ENCODE results near the gene MCFD2. TPM values are rescaled to one million over a fixed set of nuclear protein-coding genes. Genes with fewer than 3 reads are reported as not detected.
"Not testable (repeated sequence)": the region's sequence is repeated elsewhere in the genome, so short reads cannot be mapped to it uniquely, and the experiment has no call there.

MCFD2 gene
- total RNA-seq, 1 experiment from 2014 or later, result 108 TPM

DNA sequence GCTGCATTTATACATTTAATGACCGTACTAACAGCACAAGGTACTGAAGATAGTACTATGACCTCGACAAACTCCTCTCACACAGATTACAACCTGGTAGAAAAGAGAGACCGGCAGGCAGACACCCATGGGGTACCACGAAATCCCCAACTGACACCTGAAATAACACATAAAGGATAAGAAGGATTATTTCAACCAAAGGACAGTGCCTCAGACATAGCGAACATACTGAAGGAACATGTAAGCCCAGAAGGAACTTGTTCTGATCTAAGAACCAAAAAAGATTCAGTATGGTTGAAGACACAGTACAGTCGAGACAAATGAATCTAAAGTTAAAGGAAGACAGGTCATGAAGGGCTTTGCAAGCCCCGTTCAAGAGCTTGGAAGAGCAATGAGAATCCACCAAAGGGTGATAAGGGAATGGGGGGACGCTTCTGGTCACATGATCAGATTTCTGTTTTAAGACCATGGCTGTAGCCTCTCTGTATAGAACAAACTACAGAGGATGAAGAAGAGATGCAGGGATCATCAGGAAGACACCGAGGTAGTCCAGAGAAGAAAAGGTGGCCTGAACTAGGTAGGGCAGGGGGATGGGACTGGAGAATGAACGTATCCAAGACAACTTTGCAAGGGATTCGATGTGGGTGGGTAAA lies 902 bp downstream of the MCFD2 start:
- no TSS peak for BruUV-seq (replicated peaks)
- CTCF ChIA-PET, result no interaction called here
- H3K4me3 Mint-ChIP-seq (ENCODE audit: low read depth, unreplicated experiment), result peak overlapping the region; percentile 88

DNA sequence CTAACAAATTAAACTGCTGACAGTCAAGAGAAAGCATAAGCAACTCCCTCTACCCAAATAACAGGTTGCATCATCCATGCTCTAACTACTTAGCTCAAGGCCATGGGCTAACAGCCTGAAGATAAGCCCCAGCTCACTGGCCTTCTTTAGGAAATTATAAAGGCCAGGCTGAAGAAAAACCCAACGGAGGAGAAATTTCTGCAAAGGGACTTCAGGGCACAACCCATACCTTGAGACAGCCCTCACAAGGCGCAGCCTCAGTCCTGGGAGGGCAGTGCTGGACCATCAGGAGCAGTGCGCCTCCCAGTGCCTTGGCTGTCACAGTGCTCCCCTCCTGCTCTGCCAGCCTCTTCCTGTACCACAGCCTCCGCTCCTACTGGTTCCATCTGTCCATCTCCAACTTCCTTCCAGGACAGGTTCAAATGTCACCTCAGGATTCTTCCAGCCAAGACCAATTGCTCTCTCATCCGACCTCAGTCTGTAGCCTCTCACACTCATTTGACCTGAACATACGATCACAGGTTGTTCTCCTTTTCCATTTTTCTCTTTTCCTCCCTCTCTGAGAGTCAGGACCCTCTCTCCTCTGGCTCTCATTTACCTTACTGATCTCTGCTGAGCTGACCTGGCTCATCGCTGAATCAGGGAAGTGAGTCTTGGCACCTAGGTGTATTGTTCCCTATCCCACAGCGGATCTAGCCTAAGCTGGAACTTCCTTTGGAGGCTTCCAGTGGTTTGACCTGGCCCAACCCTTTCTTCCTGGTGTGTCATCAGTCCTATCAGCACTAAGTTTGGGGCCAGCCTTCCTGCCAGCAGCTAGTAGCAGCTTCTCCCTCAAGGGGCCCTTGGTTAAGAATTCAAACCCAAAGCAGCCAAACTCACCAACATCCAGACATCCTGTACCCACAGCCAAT lies 1.9 kb downstream of the MCFD2 start:
- TF ChIP-seq, protein P1, sequence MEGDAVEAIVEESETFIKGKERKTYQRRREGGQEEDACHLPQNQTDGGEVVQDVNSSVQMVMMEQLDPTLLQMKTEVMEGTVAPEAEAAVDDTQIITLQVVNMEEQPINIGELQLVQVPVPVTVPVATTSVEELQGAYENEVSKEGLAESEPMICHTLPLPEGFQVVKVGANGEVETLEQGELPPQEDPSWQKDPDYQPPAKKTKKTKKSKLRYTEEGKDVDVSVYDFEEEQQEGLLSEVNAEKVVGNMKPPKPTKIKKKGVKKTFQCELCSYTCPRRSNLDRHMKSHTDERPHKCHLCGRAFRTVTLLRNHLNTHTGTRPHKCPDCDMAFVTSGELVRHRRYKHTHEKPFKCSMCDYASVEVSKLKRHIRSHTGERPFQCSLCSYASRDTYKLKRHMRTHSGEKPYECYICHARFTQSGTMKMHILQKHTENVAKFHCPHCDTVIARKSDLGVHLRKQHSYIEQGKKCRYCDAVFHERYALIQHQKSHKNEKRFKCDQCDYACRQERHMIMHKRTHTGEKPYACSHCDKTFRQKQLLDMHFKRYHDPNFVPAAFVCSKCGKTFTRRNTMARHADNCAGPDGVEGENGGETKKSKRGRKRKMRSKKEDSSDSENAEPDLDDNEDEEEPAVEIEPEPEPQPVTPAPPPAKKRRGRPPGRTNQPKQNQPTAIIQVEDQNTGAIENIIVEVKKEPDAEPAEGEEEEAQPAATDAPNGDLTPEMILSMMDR (IDR thresholded peaks at IDR 0.05; ENCODE audit: unreplicated experiment), result no peak
- Mint-ChIP-seq H3K9me3 (ENCODE audit: low read depth, unreplicated experiment) (no peaks in the 10 kb centered on the region), H3K36me3 (ENCODE audit: insufficient read depth, unreplicated experiment) (peaks cover 70% of the 10 kb centered on the region), H3K4me1 (ENCODE audit: low read depth, unreplicated experiment) (peaks cover 54% of the 10 kb centered on the region), H3K4me3 (ENCODE audit: low read depth, unreplicated experiment) (peak overlapping the region; percentile 88), H3K27ac (ENCODE audit: unreplicated experiment) (peak overlapping the region; percentile 48), H3K27me3 (ENCODE audit: unreplicated experiment) (no peaks in the 10 kb centered on the region)
- BruUV-seq (replicated peaks), result TSS peak; percentile 51
- intact Hi-C loops (cut with micrococcal nuclease; ENCODE audit: unreplicated experiment), result no loop called here
- DNase-seq, result peak; percentile 30
- CTCF ChIA-PET, result interaction anchor here (0.7 kb wide), 1 partner anchor 247 kb away, joined by 3 read pairs; no protein-coding TSS in a partner anchor

More for the DNA sequence above, 902 bp downstream of the MCFD2 start:
- DNase-seq, result no peak
- no peaks in the 10 kb centered on the region for H3K9me3 Mint-ChIP-seq (ENCODE audit: low read depth, unreplicated experiment)
- peaks cover 45% of the 10 kb centered on the region for H3K4me1 Mint-ChIP-seq (ENCODE audit: low read depth, unreplicated experiment)
- no peaks in the 10 kb centered on the region for H3K27me3 Mint-ChIP-seq (ENCODE audit: unreplicated experiment)
- H3K27ac Mint-ChIP-seq (ENCODE audit: unreplicated experiment), result peak overlapping the region; percentile 87
- TF ChIP-seq, protein P1 (IDR thresholded peaks at IDR 0.05; ENCODE audit: unreplicated experiment), result no peak
- intact Hi-C loops (cut with micrococcal nuclease; ENCODE audit: unreplicated experiment), result no loop called here
- H3K36me3 Mint-ChIP-seq (ENCODE audit: insufficient read depth, unreplicated experiment), result peaks cover 60% of the 10 kb centered on the region

DNA sequence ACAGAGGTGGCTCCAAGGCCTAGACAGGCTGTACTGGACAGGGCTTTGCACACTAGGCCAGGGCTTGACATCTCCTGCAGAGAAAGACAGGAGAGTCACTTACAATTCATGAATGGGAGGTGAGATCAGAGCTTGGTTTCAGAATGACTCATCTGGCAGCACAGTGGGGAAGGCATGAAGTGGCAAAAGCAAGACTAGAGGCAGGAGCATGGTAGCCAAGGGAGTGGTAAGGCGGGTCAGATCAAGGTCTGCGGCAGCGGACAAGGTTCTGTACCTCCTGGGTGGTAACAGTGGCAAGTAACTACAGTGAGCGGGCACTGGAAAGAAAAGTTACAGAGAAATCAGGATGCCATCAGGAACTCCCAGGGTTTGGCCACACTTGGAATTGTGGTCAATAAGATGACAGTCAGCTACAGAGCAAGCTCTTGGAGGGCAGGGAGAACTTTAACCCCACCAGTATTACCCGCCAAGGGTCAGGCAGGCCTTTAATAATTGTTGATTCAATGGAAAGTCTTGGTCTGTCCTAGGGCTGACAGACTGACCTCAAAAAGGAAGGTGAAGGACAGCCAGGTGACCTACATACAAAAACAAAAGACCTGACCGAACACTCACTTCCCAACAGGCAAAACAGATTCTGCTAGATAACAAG lies 5.7 kb downstream of the MCFD2 start:
- intact Hi-C loops (cut with micrococcal nuclease; ENCODE audit: unreplicated experiment), result no loop called here

DNA sequence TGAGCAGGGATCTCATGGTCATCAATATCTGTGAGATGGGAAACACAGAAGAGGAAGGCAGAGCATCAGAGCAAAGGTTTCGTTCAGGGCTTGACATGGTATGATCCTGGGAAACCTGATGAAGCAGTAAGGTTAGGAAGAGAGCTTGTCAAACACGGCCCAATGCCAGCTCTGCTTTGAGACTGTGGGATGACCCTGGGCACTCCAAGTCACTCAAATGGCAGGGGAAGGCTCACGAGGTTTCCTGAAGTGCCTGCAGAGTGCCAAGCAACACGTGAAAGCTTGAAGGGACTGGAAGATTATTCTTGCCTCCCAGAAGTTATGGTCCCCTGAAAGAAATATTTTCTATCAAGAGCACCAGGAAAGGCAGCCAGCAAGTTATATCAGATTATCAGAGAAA lies 6.5 kb downstream of the MCFD2 start:
- Mint-ChIP-seq H3K27ac (ENCODE audit: unreplicated experiment) (peak overlapping the region; percentile 35), H3K9me3 (ENCODE audit: low read depth, unreplicated experiment) (no peaks in the 10 kb centered on the region), H3K4me1 (ENCODE audit: low read depth, unreplicated experiment) (peaks cover 37% of the 10 kb centered on the region), H3K4me3 (ENCODE audit: low read depth, unreplicated experiment) (no peak overlapping the region), H3K36me3 (ENCODE audit: insufficient read depth, unreplicated experiment) (peaks cover 64% of the 10 kb centered on the region), H3K27me3 (ENCODE audit: unreplicated experiment) (no peaks in the 10 kb centered on the region)
- BruUV-seq (replicated peaks), result no TSS peak
- CTCF ChIA-PET, result no interaction called here
- no peak for DNase-seq
- intact Hi-C loops (cut with micrococcal nuclease; ENCODE audit: unreplicated experiment), result no loop called here
- TF ChIP-seq, protein P1 (IDR thresholded peaks at IDR 0.05; ENCODE audit: unreplicated experiment), result no peak

More for the DNA sequence above, 5.7 kb downstream of the MCFD2 start:
- H3K36me3 Mint-ChIP-seq (ENCODE audit: insufficient read depth, unreplicated experiment), result peaks cover 67% of the 10 kb centered on the region
- DNase-seq, result peak; percentile 64
- peak overlapping the region; percentile 61 for H3K27ac Mint-ChIP-seq (ENCODE audit: unreplicated experiment)
- no peaks in the 10 kb centered on the region for H3K27me3 Mint-ChIP-seq (ENCODE audit: unreplicated experiment)
- no TSS peak for BruUV-seq (replicated peaks)
- H3K4me3 Mint-ChIP-seq (ENCODE audit: low read depth, unreplicated experiment), result peak overlapping the region; percentile 24
- peaks cover 44% of the 10 kb centered on the region for H3K4me1 Mint-ChIP-seq (ENCODE audit: low read depth, unreplicated experiment)
- H3K9me3 Mint-ChIP-seq (ENCODE audit: low read depth, unreplicated experiment), result no peaks in the 10 kb centered on the region
- CTCF ChIA-PET, result interaction anchor here (1.0 kb wide), 1 partner anchor 414 kb away, joined by 3 read pairs; no protein-coding TSS in a partner anchor
- TF ChIP-seq, protein P1 (IDR thresholded peaks at IDR 0.05; ENCODE audit: unreplicated experiment), result no peak

DNA sequence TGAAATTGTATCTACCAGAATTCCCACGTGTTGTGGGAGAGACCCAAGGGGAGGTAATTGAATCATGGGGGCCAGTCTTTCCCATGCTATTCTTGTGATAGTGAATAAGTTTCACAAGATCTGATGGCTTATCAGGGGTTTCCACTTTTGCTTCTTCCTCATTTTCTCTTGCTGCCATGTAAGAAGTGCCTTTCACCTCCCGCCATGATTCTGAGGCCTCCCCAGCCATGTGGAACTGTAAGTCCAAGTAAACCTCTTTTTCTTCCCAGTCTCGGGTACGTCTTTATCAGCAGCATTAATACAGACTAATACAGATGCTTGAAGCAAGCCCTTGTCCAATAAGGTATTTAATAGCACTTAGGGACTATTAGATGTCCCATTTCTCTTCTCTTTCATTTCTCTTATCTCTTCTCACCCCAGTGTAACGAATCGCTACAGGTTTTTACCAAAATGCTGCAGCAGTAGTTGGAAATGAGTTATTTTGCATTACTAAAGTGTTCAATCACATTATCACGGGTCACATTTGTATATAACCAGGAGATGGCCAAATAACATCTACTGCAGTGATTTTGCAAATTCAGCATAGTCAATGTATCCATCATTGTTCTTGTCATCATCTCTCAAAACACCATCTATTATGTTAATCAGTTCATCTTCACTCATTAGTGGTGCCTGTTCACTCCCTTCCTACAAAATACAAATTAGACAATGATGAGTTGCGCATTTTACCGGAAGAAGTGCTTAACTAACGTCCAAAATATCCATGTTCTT lies 10.5 kb downstream of the MCFD2 start:
- CTCF ChIA-PET; DNase-seq; H3K27ac Mint-ChIP-seq (ENCODE audit: unreplicated experiment); H3K27me3 Mint-ChIP-seq (ENCODE audit: unreplicated experiment); H3K4me3 Mint-ChIP-seq (ENCODE audit: low read depth, unreplicated experiment); intact Hi-C loops (cut with micrococcal nuclease; ENCODE audit: unreplicated experiment); H3K9me3 Mint-ChIP-seq (ENCODE audit: low read depth, unreplicated experiment): not testable (repeated sequence)
- Mint-ChIP-seq H3K36me3 (ENCODE audit: insufficient read depth, unreplicated experiment) (peaks cover 57% of the 10 kb centered on the region), H3K4me1 (ENCODE audit: low read depth, unreplicated experiment) (peaks cover 18% of the 10 kb centered on the region)
- BruUV-seq (replicated peaks), result TSS peak; percentile 2

DNA sequence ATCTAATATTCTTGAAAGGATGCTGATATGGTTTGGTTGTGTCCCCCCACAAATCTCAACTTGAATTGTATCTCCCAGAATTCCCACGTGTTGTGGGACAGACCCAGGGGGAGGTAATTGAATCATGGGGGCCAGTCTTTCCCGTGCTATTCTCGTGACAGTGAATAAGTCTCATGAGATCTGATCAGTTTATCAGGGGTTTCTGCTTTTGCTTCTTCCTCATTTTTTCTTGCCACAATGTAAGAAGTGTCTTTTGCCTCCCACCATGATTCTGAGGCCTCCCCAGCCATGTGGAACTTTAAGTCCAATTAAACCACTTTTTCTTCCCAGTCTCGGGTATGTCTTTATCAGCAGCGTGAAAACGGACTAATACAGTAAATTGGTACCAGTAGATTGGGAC lies 12.6 kb downstream of the MCFD2 start:
- H3K4me3 Mint-ChIP-seq (ENCODE audit: low read depth, unreplicated experiment); H3K4me1 Mint-ChIP-seq (ENCODE audit: low read depth, unreplicated experiment); BruUV-seq (replicated peaks); H3K27me3 Mint-ChIP-seq (ENCODE audit: unreplicated experiment); intact Hi-C loops (cut with micrococcal nuclease; ENCODE audit: unreplicated experiment); CTCF ChIA-PET; H3K9me3 Mint-ChIP-seq (ENCODE audit: low read depth, unreplicated experiment); DNase-seq: not testable (repeated sequence)
- peak overlapping the region; percentile 66 for H3K27ac Mint-ChIP-seq (ENCODE audit: unreplicated experiment)
- H3K36me3 Mint-ChIP-seq (ENCODE audit: insufficient read depth, unreplicated experiment), result peaks cover 39% of the 10 kb centered on the region

Data from Calu3 (cell line).